ENCODE data around the gene PLEKHG4B. TPM values are rescaled to one million over a fixed set of nuclear protein-coding genes. Genes with fewer than 3 reads are reported as not detected.
A peak's percentile ranks its signal among the peaks of the same experiment; 100 is the strongest.
"Not testable (repeated sequence)": the region's sequence is repeated elsewhere in the genome, so short reads cannot be mapped to it uniquely, and the experiment has no call there.

The PLEKHG4B gene
- total RNA-seq, 2 donors from 2014 or later, result 8.9 to 14.4 TPM

DNA sequence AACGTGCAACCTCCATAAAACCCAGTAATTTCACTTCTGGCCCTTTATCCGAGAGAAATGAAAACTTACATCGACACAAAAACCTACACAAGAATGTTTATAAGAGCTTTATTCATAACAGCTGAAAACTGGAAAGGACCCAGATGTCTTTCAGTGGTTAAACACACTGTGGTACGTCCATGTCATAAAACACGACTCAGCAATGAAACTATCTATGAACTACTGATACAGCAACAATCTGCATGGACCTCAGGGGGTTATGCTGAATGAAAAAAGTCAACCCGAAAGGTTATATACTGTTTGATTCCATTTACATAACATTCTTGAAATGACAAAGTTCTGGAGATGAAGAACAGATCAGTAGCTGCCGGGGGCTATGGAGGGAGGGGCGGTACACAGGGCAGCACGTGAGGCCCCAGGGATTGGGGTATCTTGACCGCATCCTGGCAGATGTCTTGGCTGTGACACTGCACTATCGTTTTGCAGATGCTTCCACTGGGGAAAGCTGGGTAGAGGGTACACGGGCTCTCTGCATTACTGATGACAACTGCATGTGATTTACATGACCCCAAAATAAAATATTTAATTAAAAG lies 121.9 kb downstream of the PLEKHG4B start:
- H3K4me1 ChIP-seq (replicated peaks), result no peaks in the 10 kb centered on the region
- H3K9me3 ChIP-seq, result no peaks in the 10 kb centered on the region
- no peaks in the 10 kb centered on the region for H3K27me3 ChIP-seq (replicated peaks; ENCODE audit: insufficient read depth)
- no peak for DNase-seq (ENCODE audit: low spot score)
- no peak overlapping the region for H3K27ac ChIP-seq
- 92% methylated on average over 12 of the region's 12 CpGs for WGBS
- no peaks in the 10 kb centered on the region for H3K36me3 ChIP-seq
- TF ChIP-seq POLR2A (IDR thresholded peaks at IDR 0.05), result no peak
- no peak for TF ChIP-seq POLR2AphosphoS5 (IDR thresholded peaks at IDR 0.05)
- TF ChIP-seq, protein P1, sequence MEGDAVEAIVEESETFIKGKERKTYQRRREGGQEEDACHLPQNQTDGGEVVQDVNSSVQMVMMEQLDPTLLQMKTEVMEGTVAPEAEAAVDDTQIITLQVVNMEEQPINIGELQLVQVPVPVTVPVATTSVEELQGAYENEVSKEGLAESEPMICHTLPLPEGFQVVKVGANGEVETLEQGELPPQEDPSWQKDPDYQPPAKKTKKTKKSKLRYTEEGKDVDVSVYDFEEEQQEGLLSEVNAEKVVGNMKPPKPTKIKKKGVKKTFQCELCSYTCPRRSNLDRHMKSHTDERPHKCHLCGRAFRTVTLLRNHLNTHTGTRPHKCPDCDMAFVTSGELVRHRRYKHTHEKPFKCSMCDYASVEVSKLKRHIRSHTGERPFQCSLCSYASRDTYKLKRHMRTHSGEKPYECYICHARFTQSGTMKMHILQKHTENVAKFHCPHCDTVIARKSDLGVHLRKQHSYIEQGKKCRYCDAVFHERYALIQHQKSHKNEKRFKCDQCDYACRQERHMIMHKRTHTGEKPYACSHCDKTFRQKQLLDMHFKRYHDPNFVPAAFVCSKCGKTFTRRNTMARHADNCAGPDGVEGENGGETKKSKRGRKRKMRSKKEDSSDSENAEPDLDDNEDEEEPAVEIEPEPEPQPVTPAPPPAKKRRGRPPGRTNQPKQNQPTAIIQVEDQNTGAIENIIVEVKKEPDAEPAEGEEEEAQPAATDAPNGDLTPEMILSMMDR (IDR thresholded peaks at IDR 0.05), result no peak
- intact Hi-C loops (cut with DNase I), result no loop called here
- no peak overlapping the region for H3K4me3 ChIP-seq

DNA sequence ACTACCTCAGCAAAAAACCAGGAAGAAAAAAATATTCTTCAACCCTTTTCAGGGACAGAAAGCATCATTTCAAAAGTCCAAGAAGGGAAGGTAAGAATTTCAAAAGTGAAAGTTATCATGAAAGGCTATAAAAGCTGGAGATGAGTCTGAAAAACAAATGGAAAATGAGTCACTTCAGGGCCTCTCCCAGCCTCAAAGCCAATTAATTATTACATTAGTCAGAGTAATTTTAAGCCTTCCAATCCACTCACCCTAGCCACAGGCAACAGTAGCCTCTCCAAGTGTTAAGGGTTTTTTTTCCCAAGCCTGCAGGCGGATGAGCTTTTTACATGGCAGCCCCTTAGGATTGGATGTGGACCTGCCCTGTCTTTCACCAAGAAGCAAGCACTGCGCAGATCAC lies 123.3 kb downstream of the PLEKHG4B start:
- H3K9me3 ChIP-seq; intact Hi-C loops (cut with DNase I); H3K4me1 ChIP-seq (replicated peaks); H3K4me3 ChIP-seq; H3K27ac ChIP-seq; DNase-seq (ENCODE audit: low spot score); H3K36me3 ChIP-seq; H3K27me3 ChIP-seq (replicated peaks; ENCODE audit: insufficient read depth): not testable (repeated sequence)
- WGBS, result 82% methylated on average over 2 of the region's 2 CpGs

DNA sequence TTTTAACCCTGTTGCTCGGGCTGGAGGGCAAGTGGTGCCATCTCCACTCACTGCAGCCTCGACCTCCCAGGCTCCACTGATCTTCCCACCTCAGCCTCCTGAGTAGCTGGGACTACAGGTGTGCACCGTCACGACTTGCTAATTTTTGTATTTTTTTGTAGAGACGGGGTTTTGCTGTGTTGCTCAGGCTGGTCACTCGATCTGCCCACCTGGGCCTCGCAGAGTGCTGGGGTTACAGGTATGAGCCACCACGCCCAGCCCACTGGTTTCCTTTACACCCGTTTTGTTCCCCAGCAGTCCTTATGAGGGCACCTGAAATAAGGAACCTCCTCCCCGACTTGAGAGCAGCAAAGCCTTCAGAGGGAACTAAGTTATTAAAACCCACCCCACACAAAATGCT lies 124.1 kb downstream of the PLEKHG4B start:
- H3K27me3 ChIP-seq (replicated peaks; ENCODE audit: insufficient read depth); H3K4me1 ChIP-seq (replicated peaks); DNase-seq (ENCODE audit: low spot score); H3K4me3 ChIP-seq; intact Hi-C loops (cut with DNase I); H3K9me3 ChIP-seq; H3K27ac ChIP-seq; H3K36me3 ChIP-seq: not testable (repeated sequence)
- WGBS, result 83% methylated on average over 9 of the region's 10 CpGs

DNA sequence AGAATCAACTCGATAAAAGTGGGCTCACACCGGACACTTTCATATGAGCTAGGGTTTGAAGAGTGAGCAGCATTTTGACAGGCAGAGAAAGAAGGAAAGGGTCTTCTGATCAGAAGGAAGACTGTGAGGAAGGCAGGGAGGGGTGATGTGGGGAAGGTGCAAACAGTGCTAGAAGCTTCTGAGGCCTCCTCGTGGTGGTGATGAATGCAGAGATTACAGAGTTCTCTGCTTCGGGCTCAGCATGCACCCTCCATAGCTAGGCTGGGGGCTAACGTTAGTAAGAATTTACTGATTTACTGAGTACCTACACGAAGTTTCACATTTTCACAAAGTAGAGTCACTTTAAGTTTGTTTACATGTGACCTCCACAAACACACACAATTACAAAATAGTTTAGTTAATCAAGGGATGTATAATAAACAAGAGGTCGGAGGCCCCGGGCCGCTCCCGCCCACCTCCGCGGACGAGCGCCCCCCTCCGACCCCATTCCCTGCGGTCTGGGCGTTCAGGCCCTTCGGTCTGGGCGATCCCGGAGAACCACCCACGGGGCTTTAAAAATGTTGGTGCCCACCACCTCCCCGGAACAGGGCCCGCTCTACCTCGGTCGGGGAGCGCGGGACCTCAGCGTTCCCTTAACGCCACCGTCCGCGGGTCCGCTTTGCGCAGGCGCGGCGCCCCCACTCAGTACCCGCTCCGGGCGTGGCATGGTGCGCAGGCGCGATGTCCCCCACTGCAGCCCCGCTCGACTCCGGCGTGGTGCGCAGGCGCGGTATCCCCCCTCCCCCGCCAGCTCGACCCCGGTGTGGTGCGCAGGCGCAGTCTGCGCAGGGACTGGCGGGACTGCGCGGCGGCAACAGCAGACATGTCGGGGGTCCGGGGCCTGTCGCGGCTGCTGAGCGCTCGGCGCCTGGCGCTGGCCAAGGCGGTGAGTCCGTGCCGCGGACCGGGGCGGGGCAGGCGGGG lies 125.8 kb downstream of the PLEKHG4B start, which contains the start of the genes CCDC127 and SDHA:
TSS of gene CCDC127 (minus strand) at position 660 of the 963 bp plus-strand sequence. CDS start 1,304 bp downstream, outside the sequence.
TSS of gene SDHA (plus strand) at position 827 of the 963 bp plus-strand sequence. CDS start at position 863, 36 bp downstream.
- DNase-seq (ENCODE audit: low spot score), result peak; percentile 94
- peak; percentile 95 for TF ChIP-seq POLR2AphosphoS5 (IDR thresholded peaks at IDR 0.05)
- peak; percentile 94 for TF ChIP-seq POLR2A (IDR thresholded peaks at IDR 0.05)
- TF ChIP-seq, protein P1 (IDR thresholded peaks at IDR 0.05), result peak in 3 of 4 experiments; percentile 45 to 59 (median 56)
- 1% methylated on average over 30 of the region's 75 CpGs for WGBS
- H3K27ac ChIP-seq, result peak within 1 kb of the TSS; percentile 81 to 87
- H3K27me3 ChIP-seq (replicated peaks; ENCODE audit: insufficient read depth); intact Hi-C loops (cut with DNase I); H3K9me3 ChIP-seq; H3K4me1 ChIP-seq (replicated peaks); H3K36me3 ChIP-seq: not testable (repeated sequence)
- H3K4me3 ChIP-seq, result peak within 1 kb of the TSS; percentile 98 to 100

DNA sequence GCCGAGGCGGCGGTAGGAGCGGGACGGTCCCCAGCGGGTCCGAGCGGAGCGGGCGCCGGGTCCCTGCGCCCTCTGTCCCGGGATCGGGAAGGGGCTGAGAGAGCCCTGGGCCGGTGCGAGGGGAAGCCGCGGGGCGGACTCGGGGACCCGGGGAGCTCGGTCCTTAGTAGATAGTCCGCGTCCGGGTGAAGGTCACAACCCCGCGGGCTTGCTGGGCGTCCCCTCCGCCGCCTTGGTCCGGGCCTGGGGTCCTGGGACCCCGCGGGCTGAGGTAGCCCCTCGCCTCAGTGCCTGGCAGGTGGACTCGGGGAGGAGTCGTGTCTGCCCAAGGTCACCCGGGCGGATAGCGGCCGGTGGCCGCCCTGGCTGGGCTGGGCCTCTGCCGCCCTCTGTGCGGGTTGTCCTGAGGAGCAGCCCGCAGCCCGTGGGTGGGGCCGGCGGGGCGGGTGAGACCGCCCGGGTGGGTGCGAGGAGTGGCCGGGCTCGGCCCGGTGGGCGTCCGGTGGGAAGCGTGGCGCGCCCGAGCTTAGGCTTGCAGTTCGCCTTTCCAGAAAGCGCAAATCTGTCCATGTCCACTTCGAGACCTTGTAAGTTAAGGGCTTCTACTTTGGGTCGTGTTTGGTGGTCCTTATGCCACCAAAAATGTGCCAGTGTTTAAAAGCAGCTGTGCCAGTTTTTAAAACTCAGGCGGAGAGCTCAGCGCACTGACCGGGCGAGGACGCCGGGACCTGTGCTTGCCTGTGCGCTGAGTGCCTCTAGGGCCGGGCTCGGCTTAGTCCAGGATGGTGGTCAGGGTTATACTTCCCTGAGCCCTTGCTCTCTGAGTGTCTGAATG lies 126.7 kb downstream of the PLEKHG4B start:
- TF ChIP-seq, protein P1 (IDR thresholded peaks at IDR 0.05), result peak in 1 of 4 experiments; percentile 5
- TF ChIP-seq POLR2AphosphoS5 (IDR thresholded peaks at IDR 0.05), result no peak
- intact Hi-C loops (cut with DNase I), result no loop called here
- 1% methylated on average over 16 of the region's 73 CpGs for WGBS
- Histone ChIP-seq H3K4me1 (replicated peaks) (no peaks in the 10 kb centered on the region), H3K4me3 (peak overlapping the region; percentile 98 to 100), H3K27ac (peak overlapping the region; percentile 81 to 87), H3K9me3 (no peaks in the 10 kb centered on the region), H3K36me3 (no peaks in the 10 kb centered on the region), H3K27me3 (replicated peaks; ENCODE audit: insufficient read depth) (no peaks in the 10 kb centered on the region)
- DNase-seq (ENCODE audit: low spot score), result peak; percentile 21
